Globus pallidus (tissue), 1 donor: Measurements from ENCODE around the gene AUNIP.
"Not testable (repeated sequence)": the region's sequence is repeated elsewhere in the genome, so short reads cannot be mapped to it uniquely, and the experiment has no call there.

ENCODE experiments used
- DNase-seq: peaks from one replicate; pipeline ENCODE4 v3.0.0-alpha.2; 2015; ENCODE audit warnings: low spot score

Gene AUNIP

GRCh38 chr1:25864434-25864833, 5.2 kb upstream of the AUNIP start:
- DNase-seq = no peak

GRCh38 chr1:25863486-25864262, 4.4 kb upstream of the AUNIP start:
- no peak for DNase-seq

- no peak for DNase-seq
These were observed 3.7 kb upstream of the AUNIP start for GRCh38 chr1:25862785-25863485.

GRCh38 chr1:25861316-25862286, 2.3 kb upstream of the AUNIP start:
- DNase-seq = no peak

- no peak for DNase-seq
These were observed 763 bp downstream of the AUNIP start for GRCh38 chr1:25858494-25858893.

GRCh38 chr1:25856856-25857255, 2.4 kb downstream of the AUNIP start:
- no peak for DNase-seq

GRCh38 chr1:25854554-25854953, 4.7 kb downstream of the AUNIP start:
- no peak for DNase-seq

- no peak for DNase-seq
These were observed 10.7 kb downstream of the AUNIP start for GRCh38 chr1:25848531-25848930.

GRCh38 chr1:25847929-25848328, 11.3 kb downstream of the AUNIP start:
- DNase-seq = no peak

- DNase-seq = no peak
These were observed 13.6 kb downstream of the AUNIP start for GRCh38 chr1:25845664-25846063.

- DNase-seq = no peak
These were observed 14.5 kb downstream of the AUNIP start for GRCh38 chr1:25844536-25845337.

GRCh38 chr1:25843483-25843882, 15.8 kb downstream of the AUNIP start:
- DNase-seq = no peak

GRCh38 chr1:25839808-25840207, 19.4 kb downstream of the AUNIP start:
- DNase-seq = not testable (repeated sequence)

- DNase-seq = no peak
These were observed 21.9 kb downstream of the AUNIP start for GRCh38 chr1:25837262-25837875.

- DNase-seq = no peak
These were observed 22.6 kb downstream of the AUNIP start for GRCh38 chr1:25836695-25837094.

GRCh38 chr1:25834894-25835293, 24.4 kb downstream of the AUNIP start:
- no peak for DNase-seq

GRCh38 chr1:25833158-25833557, 26.1 kb downstream of the AUNIP start:
- no peak for DNase-seq

- no peak for DNase-seq
These were observed 26.8 kb downstream of the AUNIP start for GRCh38 chr1:25832336-25833037.

GRCh38 chr1:25831569-25832196, 27.6 kb downstream of the AUNIP start:
- no peak for DNase-seq

- DNase-seq = no peak
These were observed 30.2 kb downstream of the AUNIP start for GRCh38 chr1:25829046-25829445.
